Tibial artery (tissue), 4 donors: Measurements from ENCODE around the gene ATF3.

Source experiments
- DNase-seq, 2 donors: peaks; one replicate each; pipeline ENCODE4 v3.0.0-alpha.2; 2019
- H3K27ac ChIP-seq, 2 donors: fragments of 200-600 bp; sonication (generic) in 1 of 2; 1 replicate in 1 of 2; 2 replicates in 1 of 2; pipeline ENCODE4 v1.5.1; 2018 to 2019; ENCODE audit warnings: mild to moderate bottlenecking in 1 of 2
- H3K27me3 ChIP-seq, 2 donors: fragments of 200-600 bp; sonication (generic) in 1 of 2; one replicate each; pipeline versions ENCODE4 v1.5.1 to v1.6.0; 2016 to 2019
- H3K36me3 ChIP-seq, 3 donors: fragments of 200-600 bp; sonication (generic) in 2 of 3; one replicate each; pipeline ENCODE4 v1.5.1; 2016 to 2019; ENCODE audit warnings: mild to moderate bottlenecking in 2 of 3
- H3K4me1 ChIP-seq, 4 donors: fragments of 200-600 bp; sonication (generic) in 2 of 4; 1 replicate in 3 of 4; 2 replicates in 1 of 4; pipeline ENCODE4 v1.5.1; 2016 to 2019
- H3K4me3 ChIP-seq, 2 donors: fragments of 200-600 bp; sonication (generic) in 1 of 2; 1 replicate in 1 of 2; 2 replicates in 1 of 2; pipeline ENCODE4 v1.5.1; 2018 to 2019; ENCODE audit warnings: mild to moderate bottlenecking in 2 of 2
- H3K9me3 ChIP-seq, 3 donors: fragments of 200-600 bp; sonication (generic) in 1 of 3; one replicate each; pipeline ENCODE4 v1.5.1; 2016 to 2019
- CTCF ChIP-seq, 2 experiments: fragments of 200-600 bp in 1 of 2; fragments of 450-650 bp in 1 of 2; IDR thresholded peaks; one replicate each; pipeline ENCODE4 v1.5.1; 2017 to 2019; ENCODE audit warnings: antibody characterized with exemption in 2 of 2, mild to moderate bottlenecking in 1 of 2, moderate library complexity in 1 of 2
- intact Hi-C: fragments of 100-400 bp; cut with DNase I; formaldehyde crosslinking; loops from one replicate; pipeline ENCODE4 v1.15.0; 2023; ENCODE audit warnings: low total_unique reads

ATF3 gene

GRCh38 chr1:212608392-212608958 lies at the start of gene ATF3:
Gene ATF3 (plus strand): TSS chr1:212608761. CDS start chr1:212615022, 6,261 bp downstream.
- Histone ChIP-seq H3K4me3 (peak within 1 kb of the TSS; percentile 84 to 88), H3K9me3 (no peaks in the 10 kb centered on the region), H3K4me1 (peaks cover 0 to 65% (median 41%) of the 10 kb centered on the region in 4 donors), H3K27ac (peak within 1 kb of the TSS; percentile 99 to 100), H3K27me3 (no peaks in the 10 kb centered on the region), H3K36me3 (no peaks in the 10 kb centered on the region)
- peak; percentile 100 for DNase-seq
- TF ChIP-seq CTCF (IDR thresholded peaks at IDR 0.05), result no peak
- intact Hi-C loops, result no loop called here

DNA sequence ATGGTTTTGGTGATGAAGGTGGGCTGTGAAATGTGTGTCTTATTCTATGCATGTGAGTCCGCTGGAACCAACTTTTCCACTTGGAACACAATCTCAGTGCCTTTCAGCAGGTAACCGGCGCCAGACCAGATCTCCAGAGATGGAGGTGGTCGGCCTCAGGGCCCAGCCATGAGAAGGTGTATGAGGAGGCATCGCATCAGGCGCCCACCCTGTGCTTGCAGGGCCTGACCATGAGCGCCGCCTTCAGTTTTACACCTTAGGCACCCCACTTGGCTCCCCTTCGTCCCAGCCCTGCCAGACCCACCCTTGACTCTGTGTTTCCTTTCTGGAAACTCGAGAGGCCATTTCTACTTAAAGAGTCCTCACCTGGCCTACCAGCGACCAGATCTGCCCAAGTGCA lies 48.6 kb upstream of the ATF3 start:
- H3K27me3 ChIP-seq, result no peaks in the 10 kb centered on the region
- H3K27ac ChIP-seq, result peak overlapping the region; percentile 96 to 97
- H3K9me3 ChIP-seq, result no peaks in the 10 kb centered on the region
- H3K4me1 ChIP-seq, result peaks cover 5 to 46% (median 20%) of the 10 kb centered on the region in 4 donors
- intact Hi-C loops, result loop anchor here (2.0 to 10.0 kb wide), 2 partner anchors 47 to 275 kb away; partner anchors contain the start of gene PPP2R5A
- peak in 1 of 2 donors; percentile 32 for DNase-seq
- no peak for TF ChIP-seq CTCF (IDR thresholded peaks at IDR 0.05)
- no peak overlapping the region for H3K4me3 ChIP-seq
- H3K36me3 ChIP-seq, result no peaks in the 10 kb centered on the region

DNA sequence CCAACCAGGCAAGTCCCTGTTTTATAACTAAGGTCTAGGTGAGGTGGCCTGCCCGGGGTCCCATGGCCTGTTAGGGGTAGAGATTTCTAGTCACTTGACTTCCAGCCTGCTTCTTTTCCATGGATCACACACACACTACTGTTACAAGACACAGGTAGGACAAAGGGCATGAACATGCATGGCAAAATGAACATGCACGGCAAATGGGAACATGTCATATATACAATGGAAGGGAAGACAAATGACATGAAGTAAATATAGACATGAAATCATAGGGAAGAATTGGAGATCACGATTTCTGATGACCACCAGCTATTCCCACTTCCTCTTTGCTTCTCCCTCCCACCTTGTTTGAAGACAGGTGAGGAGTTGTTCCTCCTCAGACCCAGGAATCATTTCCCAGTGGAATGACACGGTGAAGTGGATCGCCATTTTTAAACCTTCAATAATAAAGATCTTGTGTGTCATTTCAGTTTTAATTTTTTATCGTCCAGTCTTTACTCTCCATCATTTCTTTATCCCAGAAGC lies 47.6 kb upstream of the ATF3 start:
- H3K27ac ChIP-seq, result peak overlapping the region; percentile 96 to 97
- no peak overlapping the region for H3K4me3 ChIP-seq
- no peaks in the 10 kb centered on the region for H3K36me3 ChIP-seq
- DNase-seq, result no peak
- intact Hi-C loops, result loop anchor here (2.0 kb wide), 1 partner anchor 46 kb away; no protein-coding TSS in a partner anchor
- peaks cover 5 to 46% (median 21%) of the 10 kb centered on the region in 4 donors for H3K4me1 ChIP-seq
- no peak for TF ChIP-seq CTCF (IDR thresholded peaks at IDR 0.05)
- H3K27me3 ChIP-seq, result no peaks in the 10 kb centered on the region
- no peaks in the 10 kb centered on the region for H3K9me3 ChIP-seq

DNA sequence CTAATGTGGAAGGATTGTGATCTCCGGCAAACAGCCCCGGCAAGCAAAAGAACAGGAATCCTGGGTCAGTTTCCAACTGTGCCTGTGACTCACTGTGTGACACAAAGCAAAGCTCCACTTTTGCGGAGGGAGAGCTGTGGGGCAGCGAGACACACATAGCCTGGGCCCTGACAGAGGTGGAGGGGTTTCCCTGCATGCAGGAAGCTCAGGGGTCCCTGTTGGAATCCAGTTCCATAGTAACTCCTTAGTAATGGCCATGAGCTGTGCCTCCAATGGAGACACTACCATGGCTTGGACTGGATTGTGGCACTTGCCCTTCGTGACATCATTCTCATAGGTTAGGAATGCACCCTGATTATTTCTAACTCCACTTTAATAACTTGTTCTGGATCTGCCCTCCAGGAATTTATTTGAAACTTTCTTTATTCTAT lies 47.0 kb upstream of the ATF3 start:
- DNase-seq, result peak; percentile 47 to 86
- intact Hi-C loops, result loop anchor here (2.0 kb wide), 1 partner anchor 45 kb away; no protein-coding TSS in a partner anchor
- no peaks in the 10 kb centered on the region for H3K36me3 ChIP-seq

DNA sequence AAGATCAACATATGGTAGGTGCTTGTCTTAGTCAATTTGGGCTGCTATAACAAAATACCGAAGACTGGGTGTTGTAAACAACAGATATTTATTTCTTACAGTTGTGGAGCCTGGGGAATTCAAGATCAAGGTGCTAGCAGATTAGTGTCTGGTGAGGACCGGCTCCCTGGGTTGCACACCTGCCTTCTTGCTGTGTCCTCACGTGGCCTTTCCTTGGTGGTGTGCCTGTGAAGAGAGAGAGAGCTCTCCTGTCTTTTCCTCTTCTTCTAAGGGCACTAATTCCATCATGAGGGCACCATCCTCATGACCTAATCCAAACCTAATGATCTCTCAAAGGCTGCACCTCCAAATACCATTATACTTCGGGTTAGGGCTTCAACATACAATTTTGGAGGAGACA lies 45.8 kb upstream of the ATF3 start:
- intact Hi-C loops, result no loop called here
- no peaks in the 10 kb centered on the region for H3K9me3 ChIP-seq

More for the DNA sequence above, 47.0 kb upstream of the ATF3 start:
- Histone ChIP-seq H3K9me3 (no peaks in the 10 kb centered on the region), H3K4me3 (peak overlapping the region; percentile 5 to 40), H3K27me3 (no peaks in the 10 kb centered on the region), H3K4me1 (peaks cover 5 to 51% (median 26%) of the 10 kb centered on the region in 4 donors), H3K27ac (peak overlapping the region; percentile 96 to 97)
- no peak for TF ChIP-seq CTCF (IDR thresholded peaks at IDR 0.05)

More for the DNA sequence above, 45.8 kb upstream of the ATF3 start:
- H3K27ac ChIP-seq, result peak overlapping the region; percentile 96 to 97
- no peak for DNase-seq
- H3K36me3 ChIP-seq, result no peaks in the 10 kb centered on the region
- no peaks in the 10 kb centered on the region for H3K27me3 ChIP-seq
- no peak for TF ChIP-seq CTCF (IDR thresholded peaks at IDR 0.05)
- H3K4me3 ChIP-seq, result no peak overlapping the region
- peaks cover 5 to 58% (median 31%) of the 10 kb centered on the region in 4 donors for H3K4me1 ChIP-seq
